Endothelial cell of umbilical vein (primary cell): ENCODE data around the gene ARF5. TPM values are rescaled to one million over a fixed set of nuclear protein-coding genes. Genes with fewer than 3 reads are reported as not detected.

Experiments
- BruUV-seq: library from RNA; stranded (reverse); fragments of 400-500 nt; replicated peaks from 2 replicates; lab custom pipeline; 2021; lab: Mats Ljungman, UMichigan
- CTCF ChIA-PET: fragments of 300-600, 350-600 bp; sonication (Branson Sonifier 250); formaldehyde crosslinking; loops from one replicate; lab custom pipeline; 2021; ENCODE audit warnings: antibody characterized with exemption, inconsistent platforms; lab: Charles Lee
- POLR2A ChIA-PET: fragments of 300-600, 350-600 bp; sonication (Branson Sonifier 250); formaldehyde crosslinking; loops from one replicate; lab custom pipeline; 2021; ENCODE audit warnings: antibody characterized with exemption, inconsistent platforms; lab: Charles Lee
- DNase-seq: peaks from one replicate; pipeline ENCODE4 v3.0.0-alpha.2; 2011; ENCODE audit warnings: low read depth, low spot score
- FAIRE-seq: peaks from 2 replicates; lab custom pipeline; 2011; peaks lifted over from hg19 to GRCh38; lab: Jason Lieb, UNC
- H2AFZ ChIP-seq: 2 replicates; pipeline ENCODE4 v1.6.0; 2012; ENCODE audit warnings: low read depth, low read length, control low read depth, inconsistent platforms
- H3K27ac ChIP-seq: 2 replicates; pipeline ENCODE4 v1.5.1; 2011; ENCODE audit warnings: low read depth, mild to moderate bottlenecking, control low read depth, low read length, moderate library complexity; ENCODE audit not compliant: insufficient read depth
- H3K27me3 ChIP-seq, 2 experiments: 2 replicates each; pipeline versions ENCODE4 v1.6.0 to v1.6.1; 2011; ENCODE audit warnings: low read length in 2 of 2, mixed read lengths in 1 of 2; ENCODE audit not compliant: control insufficient read depth in 2 of 2, insufficient read depth in 2 of 2
- H3K36me3 ChIP-seq, 2 experiments: 2 replicates in 1 of 2; 3 replicates in 1 of 2; pipeline ENCODE4 v1.5.1; 2011; ENCODE audit warnings: low read length in 2 of 2, mild to moderate bottlenecking in 1 of 2, moderate library complexity in 1 of 2; ENCODE audit not compliant: control insufficient read depth in 2 of 2, insufficient read depth in 2 of 2; ENCODE audit errors: extremely low read depth in 1 of 2
- H3K4me1 ChIP-seq: 3 replicates; pipeline ENCODE4 v1.5.1; 2011; ENCODE audit warnings: mild to moderate bottlenecking, low read length; ENCODE audit not compliant: control insufficient read depth, insufficient read depth; ENCODE audit errors: extremely low read depth
- H3K4me2 ChIP-seq: 2 replicates; pipeline ENCODE4 v1.6.1; 2011; ENCODE audit warnings: low read length, control low read depth, mixed read lengths; ENCODE audit not compliant: insufficient read depth
- H3K4me3 ChIP-seq, 3 experiments: fragments of 200-600 bp in 1 of 3; sonication (generic), shearing (Covaris generic) in 1 of 3; replicated peaks in 1 of 3; 2 replicates each; pipeline ENCODE4 v1.5.1; 2011 to 2016; ENCODE audit warnings: control low read depth in 3 of 3, low read length in 3 of 3, mild to moderate bottlenecking in 2 of 3, inconsistent platforms in 1 of 3, low read depth in 1 of 3, moderate library complexity in 1 of 3; ENCODE audit not compliant: insufficient read depth in 1 of 3
- H3K79me2 ChIP-seq: 2 replicates; pipeline ENCODE4 v1.6.0; 2012; ENCODE audit warnings: low read length, inconsistent platforms; ENCODE audit not compliant: control insufficient read depth, insufficient read depth
- H3K9ac ChIP-seq: replicated peaks from 2 replicates; pipeline ENCODE3; 2011; ENCODE audit warnings: low read length, control low read depth; ENCODE audit not compliant: insufficient read depth; ENCODE audit errors: extremely low read depth
- H3K9me1 ChIP-seq: replicated peaks from 3 replicates; pipeline ENCODE4 v1.6.0; 2011; ENCODE audit warnings: mild to moderate bottlenecking, low read length; ENCODE audit not compliant: control insufficient read depth, insufficient read depth; ENCODE audit errors: extremely low read depth
- H3K9me3 ChIP-seq: replicated peaks from 2 replicates; pipeline ENCODE4 v1.5.1; 2012; ENCODE audit warnings: low read length, inconsistent platforms; ENCODE audit not compliant: control insufficient read depth, insufficient read depth
- H4K20me1 ChIP-seq: replicated peaks from 2 replicates; pipeline ENCODE3; 2011; ENCODE audit warnings: mild to moderate bottlenecking, low read length; ENCODE audit not compliant: control insufficient read depth, insufficient read depth; ENCODE audit errors: extremely low read depth
- CTCF ChIP-seq, 2 donors: IDR thresholded peaks; 1 replicate in 1 of 2; 2 replicates in 1 of 2; pipeline ENCODE4 v1.5.1; 2011; ENCODE audit warnings: low read length in 2 of 2, mild to moderate bottlenecking in 2 of 2, moderate library complexity in 2 of 2, control low read depth in 1 of 2, inconsistent platforms in 1 of 2, low read depth in 1 of 2; ENCODE audit not compliant: insufficient read depth in 1 of 2; ENCODE audit errors: extremely low read depth in 1 of 2
- EZH2 ChIP-seq: IDR thresholded peaks from 2 replicates; pipeline ENCODE4 v1.6.1; 2012; ENCODE audit warnings: borderline replicate concordance, low read depth, mild to moderate bottlenecking, moderate library complexity, low read length, inconsistent platforms; ENCODE audit not compliant: severe bottlenecking
- FOS ChIP-seq: IDR thresholded peaks from 2 replicates; pipeline ENCODE4 v1.6.1; 2011; ENCODE audit warnings: mild to moderate bottlenecking, low read length, moderate library complexity, borderline replicate concordance; ENCODE audit not compliant: insufficient read depth
- GATA2 ChIP-seq: IDR thresholded peaks from 2 replicates; pipeline ENCODE4 v1.7.0; 2011; ENCODE audit warnings: low read depth, mild to moderate bottlenecking, moderate library complexity, mixed read lengths, low read length; ENCODE audit not compliant: insufficient read length, insufficient read depth
- JUN ChIP-seq: IDR thresholded peaks from 2 replicates; pipeline ENCODE4 v1.6.1; 2011; ENCODE audit warnings: borderline replicate concordance, low read depth; ENCODE audit not compliant: insufficient read length, insufficient read depth
- MAX ChIP-seq: IDR thresholded peaks from 2 replicates; pipeline ENCODE4 v1.6.1; 2011; ENCODE audit not compliant: insufficient read depth, insufficient read length
- MYC ChIP-seq: IDR thresholded peaks from one replicate; pipeline ENCODE4 v1.6.1; 2011; ENCODE audit warnings: mild to moderate bottlenecking, low read depth, low read length
- POLR2A ChIP-seq: IDR thresholded peaks from 2 replicates; pipeline ENCODE4 v1.6.1; 2012; ENCODE audit warnings: low read depth, mild to moderate bottlenecking, control low read depth, low read length
- POLR2AphosphoS5 ChIP-seq: IDR thresholded peaks from 2 replicates; pipeline ENCODE4 v1.6.1; 2012; ENCODE audit warnings: low read depth, mild to moderate bottlenecking, control low read depth, low read length, moderate library complexity; ENCODE audit not compliant: insufficient read depth
- dilution Hi-C: fragments of 300-500 bp; cut with MboI; formaldehyde crosslinking; loops from one replicate; pipeline ENCODE4 v1.15.0; 2019; ENCODE audit warnings: low sequenced_read_pairs; ENCODE audit not compliant: extremely low pct_ligation_motif_present
- intact Hi-C: fragments of 100-400 bp; cut with micrococcal nuclease; formaldehyde crosslinking; loops from one replicate; pipeline ENCODE4 v1.10.0; 2022
- polyA plus RNA-seq, 4 experiments: library from polyadenylated mRNA; depleted of rRNA in 3 of 4; stranded (reverse) in 3 of 4; unstranded in 1 of 4; fragments of >200 nt; gene quantifications; 2 replicates each; pipeline versions ENCODE4 v1.2.1 to v1.2.3, GENCODE V29; 2011 to 2012; ENCODE audit warnings: missing spikeins in 1 of 4
- total RNA-seq: library from RNA; stranded (reverse); gene quantifications from 2 replicates; pipeline ENCODE4 v1.2.3, GENCODE V29; 2021

The ARF5 gene
- total and polyA plus RNA-seq, 2 donors (not counting 3 experiments of a cell fraction or from before 2014, with no cell fraction given): 122 to 428 TPM

DNA sequence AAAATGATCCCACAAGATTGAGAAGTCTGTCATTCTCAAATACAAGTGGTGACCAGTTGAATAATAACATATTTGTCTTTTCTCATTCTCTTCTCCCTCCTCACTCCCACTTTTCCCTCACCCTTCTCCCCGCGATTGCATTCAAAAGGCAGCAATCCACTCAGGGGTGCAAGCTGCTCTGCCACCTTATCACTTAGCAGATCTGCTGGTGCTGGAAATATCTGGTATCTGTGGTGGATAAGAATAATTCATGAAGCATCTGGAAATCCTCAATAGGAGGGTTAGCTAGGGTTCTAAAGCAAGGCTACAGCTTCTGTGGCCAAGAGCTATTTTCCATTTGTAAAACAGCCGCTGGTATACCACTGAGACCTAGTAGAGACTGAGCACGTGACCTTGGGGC is 46.7 kb upstream of the ARF5 start:
- Histone ChIP-seq H3K4me3 (no peak overlapping the region), H3K27me3 (peaks cover 14 to 15% of the 10 kb centered on the region in 2 experiments), H4K20me1 (no peaks in the 10 kb centered on the region), H3K27ac (no peak overlapping the region), H3K9me3 (no peaks in the 10 kb centered on the region), H3K4me1 (no peaks in the 10 kb centered on the region), H3K9me1 (no peaks in the 10 kb centered on the region), H3K4me2 (no peak overlapping the region), H3K36me3 (no peaks in the 10 kb centered on the region), H2AFZ (no peak overlapping the region), H3K79me2 (no peaks in the 10 kb centered on the region), H3K9ac (no peak overlapping the region)
- ChIA-PET CTCF (no interaction called here), POLR2A (no interaction called here)
- TF ChIP-seq POLR2AphosphoS5: no peak
- TF ChIP-seq POLR2A: no peak
- no peak for TF ChIP-seq GATA2
- TF ChIP-seq FOS: no peak
- TF ChIP-seq MAX: no peak
- no peak for TF ChIP-seq EZH2
- TF ChIP-seq JUN: no peak
- no peak for TF ChIP-seq CTCF (IDR thresholded peaks at IDR 0.05; ENCODE audit: extremely low read depth in 1 of 2, insufficient read depth in 1 of 2, low read depth in 1 of 2, low read length in 2 of 2)
- no peak for TF ChIP-seq MYC
- dilution Hi-C loops: no loop called here
- no TSS peak for BruUV-seq
- no peak for FAIRE-seq
- intact Hi-C loops: no loop called here
- no peak for DNase-seq
